ENCODE results near the gene COQ8A.

GRCh38 chr1:226960256-226960655 is 20.2 kb downstream of the COQ8A start:
- TF ChIP-seq RAD21 (IDR thresholded peaks at IDR 0.05; ENCODE audit: low read depth) = no peak
- no peak for TF ChIP-seq EP300 (IDR thresholded peaks at IDR 0.05; ENCODE audit: borderline replicate concordance)
- TF ChIP-seq YY1 (IDR thresholded peaks at IDR 0.05; ENCODE audit: low read depth) = no peak
- TF ChIP-seq NFIC (IDR thresholded peaks at IDR 0.05) = no peak
- no peak for TF ChIP-seq USF1 (IDR thresholded peaks at IDR 0.05)
- no peak for TF ChIP-seq TCF12 (IDR thresholded peaks at IDR 0.05; ENCODE audit: low read depth)
- no peak for TF ChIP-seq TAF1 (IDR thresholded peaks at IDR 0.05; ENCODE audit: low read depth)
- TF ChIP-seq TEAD4 (IDR thresholded peaks at IDR 0.05) = no peak

All from Ishikawa (cell line).